NCI-H748 treated with DMSO at 0.1 percent for 48 hours (cell line): ENCODE results near the gene BSN.
"Not testable (repeated sequence)": the region's sequence is repeated elsewhere in the genome, so short reads cannot be mapped to it uniquely, and the experiment has no call there.

Experiments used
- DNase-seq: peaks from one replicate; lab custom pipeline; 2025; lab: John Stamatoyannopoulos, UW

Gene BSN

GRCh38 chr3:49534581-49535441 is 19.5 kb upstream of the BSN start:
- peak; percentile 89 for DNase-seq

GRCh38 chr3:49535971-49536874 is 18.1 kb upstream of the BSN start:
- DNase-seq = no peak

- no peak for DNase-seq
Measured at GRCh38 chr3:49536875-49537533, 17.3 kb upstream of the BSN start.

GRCh38 chr3:49539659-49540560 is 14.4 kb upstream of the BSN start:
- peak; percentile 82 for DNase-seq

- no peak for DNase-seq
Measured at GRCh38 chr3:49552087-49552486, 2.2 kb upstream of the BSN start.

GRCh38 chr3:49553324-49553691 is 969 bp upstream of the BSN start:
- DNase-seq = no peak

- no peak for DNase-seq
Measured at GRCh38 chr3:49554633-49555265, 472 bp downstream of the BSN start.

- no peak for DNase-seq
Measured at GRCh38 chr3:49556500-49557275, 2.4 kb downstream of the BSN start.

- no peak for DNase-seq
Measured at GRCh38 chr3:49563040-49563578, 8.8 kb downstream of the BSN start.

GRCh38 chr3:49563766-49564165 is 9.5 kb downstream of the BSN start:
- DNase-seq = no peak

GRCh38 chr3:49566312-49566711 is 12.0 kb downstream of the BSN start:
- no peak for DNase-seq

- DNase-seq = no peak
Measured at GRCh38 chr3:49567406-49567805, 13.1 kb downstream of the BSN start.

GRCh38 chr3:49568965-49569364 is 14.7 kb downstream of the BSN start:
- no peak for DNase-seq

- no peak for DNase-seq
Measured at GRCh38 chr3:49570028-49570654, 15.9 kb downstream of the BSN start.

GRCh38 chr3:49582177-49582576 is 27.9 kb downstream of the BSN start:
- DNase-seq = no peak

- not testable (repeated sequence) for DNase-seq
Measured at GRCh38 chr3:49585261-49585755, 31.0 kb downstream of the BSN start.

GRCh38 chr3:49591615-49592014 is 37.3 kb downstream of the BSN start:
- DNase-seq = no peak

GRCh38 chr3:49593041-49593440 is 38.8 kb downstream of the BSN start:
- no peak for DNase-seq

GRCh38 chr3:49600781-49601180 is 46.5 kb downstream of the BSN start:
- no peak for DNase-seq
